Upper lobe of right lung (tissue), 1 donor: ENCODE measurements around the gene GLIS1. TPM values are rescaled to one million over a fixed set of nuclear protein-coding genes. Genes with fewer than 3 reads are reported as not detected.

Experiments used
- ATAC-seq: fragments of 200-7000 bp; cut with Tn5 transposase; one replicate; pipeline ENCODE4 v1.9.1; 2020; ENCODE audit warnings: mild to moderate bottlenecking, moderate library complexity
- DNase-seq: peaks from one replicate; pipeline ENCODE4 v3.0.0-alpha.2; 2020
- H3K27ac ChIP-seq: fragments of 200-600 bp; one replicate; pipeline ENCODE4 v1.8.0; 2022
- H3K27me3 ChIP-seq: fragments of 200-600 bp; one replicate; pipeline ENCODE4 v1.8.0; 2022; ENCODE audit warnings: mild to moderate bottlenecking
- H3K36me3 ChIP-seq: fragments of 200-600 bp; one replicate; pipeline ENCODE4 v1.8.0; 2022
- H3K4me1 ChIP-seq: fragments of 200-600 bp; one replicate; pipeline ENCODE4 v1.8.0; 2022
- H3K4me3 ChIP-seq: fragments of 200-600 bp; one replicate; pipeline ENCODE4 v1.8.0; 2022; ENCODE audit warnings: mild to moderate bottlenecking
- H3K9me3 ChIP-seq: fragments of 200-600 bp; one replicate; pipeline ENCODE4 v1.8.0; 2022
- intact Hi-C: fragments of 100-400 bp; cut with DNase I; formaldehyde crosslinking; loops from one replicate; pipeline ENCODE4 v1.11.0; 2022
- total RNA-seq: library from RNA; stranded (reverse); fragmentation: NEBNext Ultra II Directional; extraction: Animal tissue kit (Norgen Biotek cat#: 25700); gene quantifications from one replicate; pipeline ENCODE4 v1.2.1, GENCODE V29; 2021
- TF ChIP-seq, protein P1 (sequence below): fragments of 200-600 bp; IDR thresholded peaks from one replicate; pipeline ENCODE4 v1.8.0; 2022; ENCODE audit warnings: antibody characterized with exemption
- donor health status: DM: no; HTN: yes; CAD: no; lungs with severe emphysema.

The GLIS1 gene
- total RNA-seq, 1 donor from 2014 or later = 0.14 TPM

DNA sequence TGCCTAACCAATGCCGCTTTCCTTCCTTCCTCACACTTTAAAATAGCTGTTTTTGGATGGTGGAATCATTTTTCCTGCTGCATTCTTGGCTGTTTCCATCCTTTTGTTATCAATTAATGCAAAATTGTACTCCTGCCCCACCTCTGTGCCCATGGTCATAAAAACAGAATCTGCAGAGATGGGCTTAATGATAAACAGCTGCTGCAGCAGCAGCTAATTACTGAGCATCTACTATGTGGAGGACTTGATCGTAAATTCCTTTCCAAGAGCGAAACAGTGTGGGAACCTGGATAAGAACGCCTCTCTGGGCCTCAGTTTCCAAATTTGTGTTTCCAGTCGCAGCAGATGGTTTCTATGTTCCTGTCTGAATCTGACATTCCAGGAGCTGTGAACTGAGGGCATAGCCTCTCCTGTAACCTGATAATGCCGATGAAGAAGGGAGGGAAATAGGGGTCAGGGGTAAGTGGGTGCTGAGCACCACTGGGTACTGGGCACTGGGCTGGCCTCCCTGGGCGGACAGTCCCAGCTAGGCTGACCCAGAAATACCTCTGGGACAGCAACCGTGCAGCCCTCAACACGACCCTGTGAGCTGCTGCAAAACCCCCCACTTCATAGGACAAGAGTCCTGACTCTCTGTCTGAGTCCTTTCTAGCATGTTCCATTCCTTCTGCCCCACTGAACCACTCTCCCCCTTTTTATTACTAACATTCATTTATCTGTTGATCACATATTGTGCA is 158.1 kb downstream of the GLIS1 start:
- intact Hi-C loops = no loop called here
- Histone ChIP-seq H3K4me3 (no peak overlapping the region), H3K4me1 (no peaks in the 10 kb centered on the region), H3K27ac (no peak overlapping the region), H3K36me3 (no peaks in the 10 kb centered on the region), H3K27me3 (no peaks in the 10 kb centered on the region), H3K9me3 (no peaks in the 10 kb centered on the region)
- TF ChIP-seq, protein P1, sequence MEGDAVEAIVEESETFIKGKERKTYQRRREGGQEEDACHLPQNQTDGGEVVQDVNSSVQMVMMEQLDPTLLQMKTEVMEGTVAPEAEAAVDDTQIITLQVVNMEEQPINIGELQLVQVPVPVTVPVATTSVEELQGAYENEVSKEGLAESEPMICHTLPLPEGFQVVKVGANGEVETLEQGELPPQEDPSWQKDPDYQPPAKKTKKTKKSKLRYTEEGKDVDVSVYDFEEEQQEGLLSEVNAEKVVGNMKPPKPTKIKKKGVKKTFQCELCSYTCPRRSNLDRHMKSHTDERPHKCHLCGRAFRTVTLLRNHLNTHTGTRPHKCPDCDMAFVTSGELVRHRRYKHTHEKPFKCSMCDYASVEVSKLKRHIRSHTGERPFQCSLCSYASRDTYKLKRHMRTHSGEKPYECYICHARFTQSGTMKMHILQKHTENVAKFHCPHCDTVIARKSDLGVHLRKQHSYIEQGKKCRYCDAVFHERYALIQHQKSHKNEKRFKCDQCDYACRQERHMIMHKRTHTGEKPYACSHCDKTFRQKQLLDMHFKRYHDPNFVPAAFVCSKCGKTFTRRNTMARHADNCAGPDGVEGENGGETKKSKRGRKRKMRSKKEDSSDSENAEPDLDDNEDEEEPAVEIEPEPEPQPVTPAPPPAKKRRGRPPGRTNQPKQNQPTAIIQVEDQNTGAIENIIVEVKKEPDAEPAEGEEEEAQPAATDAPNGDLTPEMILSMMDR = no peak
- DNase-seq = peak; percentile 30
- no peak for ATAC-seq

DNA sequence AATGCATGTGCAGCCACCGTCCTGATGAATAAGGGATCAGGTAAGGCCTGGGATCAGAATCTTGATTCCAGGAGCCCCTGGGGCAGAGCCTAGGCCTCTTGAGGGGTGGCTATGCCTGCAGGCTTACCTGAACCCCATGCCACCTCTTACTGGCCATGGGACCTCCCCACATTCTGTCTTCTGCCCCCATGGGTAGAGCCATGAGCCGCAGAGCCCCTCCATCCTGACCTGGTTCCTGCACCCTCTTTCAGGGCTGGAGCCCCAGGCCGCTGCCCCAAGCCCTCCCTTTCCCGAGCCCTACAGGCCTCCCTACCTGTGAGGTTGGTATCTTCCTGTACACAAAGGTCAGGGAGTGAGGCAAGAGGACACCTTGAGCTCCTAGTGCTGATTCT is 159.0 kb downstream of the GLIS1 start:
- intact Hi-C loops = no loop called here
- no peak overlapping the region for H3K4me3 ChIP-seq
- no peaks in the 10 kb centered on the region for H3K9me3 ChIP-seq
- TF ChIP-seq, protein P1 = no peak
- H3K27me3 ChIP-seq = no peaks in the 10 kb centered on the region
- H3K4me1 ChIP-seq = no peaks in the 10 kb centered on the region
- H3K36me3 ChIP-seq = no peaks in the 10 kb centered on the region
- ATAC-seq (no peak), DNase-seq (peak; percentile 48)
- H3K27ac ChIP-seq = no peak overlapping the region

DNA sequence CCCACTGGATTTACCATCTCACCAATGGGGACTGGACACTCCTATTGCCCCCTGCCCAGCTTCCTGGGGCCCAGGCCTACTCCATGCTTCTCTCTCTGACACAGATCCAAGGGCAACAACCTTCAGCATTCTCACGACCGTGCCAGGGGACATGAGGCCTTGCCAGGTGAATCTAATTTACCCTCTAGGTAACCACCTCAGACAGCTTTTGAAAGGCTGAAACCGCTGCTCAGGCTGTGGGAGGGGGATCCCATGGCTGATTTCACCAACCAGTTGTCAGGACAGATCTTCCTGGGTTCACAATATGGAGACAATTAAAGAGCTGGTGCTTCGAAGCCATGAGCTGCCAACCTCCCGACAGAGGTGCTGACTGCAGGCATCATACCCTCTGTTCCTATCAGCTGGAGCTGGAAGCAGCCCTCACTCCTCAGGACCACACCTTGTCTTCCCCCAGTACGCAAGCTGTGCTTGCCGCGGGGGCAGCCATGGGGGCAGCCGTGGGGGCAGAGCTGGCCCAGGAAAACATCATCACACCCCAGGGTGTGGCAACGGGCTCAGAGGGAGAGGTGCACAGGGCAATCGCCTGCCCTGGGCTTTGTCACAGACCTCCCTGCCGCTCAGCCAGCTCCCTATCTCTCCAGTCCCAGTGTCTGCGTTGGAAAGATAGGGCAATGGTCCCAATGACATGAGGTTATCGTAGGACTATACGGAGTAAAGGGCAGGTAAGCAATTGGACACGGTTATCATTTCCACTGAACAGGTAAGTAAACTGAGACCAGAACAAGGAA is 159.5 kb downstream of the GLIS1 start:
- no peaks in the 10 kb centered on the region for H3K27me3 ChIP-seq
- DNase-seq = peak; percentile 40
- no peaks in the 10 kb centered on the region for H3K36me3 ChIP-seq
- ATAC-seq = no peak
- no peak overlapping the region for H3K4me3 ChIP-seq
- TF ChIP-seq, protein P1 = no peak
- no peaks in the 10 kb centered on the region for H3K4me1 ChIP-seq
- no peak overlapping the region for H3K27ac ChIP-seq
- intact Hi-C loops = no loop called here
- H3K9me3 ChIP-seq = no peaks in the 10 kb centered on the region

DNA sequence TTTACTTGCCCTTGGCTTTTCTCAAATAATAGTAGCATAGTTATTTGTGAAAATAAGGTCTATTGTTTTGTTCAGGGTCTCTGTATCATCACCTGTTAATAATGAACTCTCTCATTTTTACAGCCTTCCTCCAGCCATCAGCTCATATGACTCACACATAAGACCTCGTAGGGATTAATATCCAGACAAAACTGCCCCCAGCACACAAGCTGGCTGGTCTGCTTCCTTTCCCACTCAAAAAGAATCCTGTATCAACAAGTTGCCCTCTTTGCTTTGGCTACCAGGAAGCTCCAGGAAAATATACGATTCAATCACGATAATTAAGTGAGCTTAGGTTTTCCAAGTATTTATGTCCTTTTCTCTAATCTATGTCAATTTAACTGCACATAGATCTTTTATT is 160.6 kb downstream of the GLIS1 start:
- Histone ChIP-seq H3K36me3 (no peaks in the 10 kb centered on the region), H3K4me1 (no peaks in the 10 kb centered on the region), H3K4me3 (no peak overlapping the region), H3K9me3 (no peaks in the 10 kb centered on the region), H3K27ac (no peak overlapping the region), H3K27me3 (no peaks in the 10 kb centered on the region)
- no peak for ATAC-seq
- intact Hi-C loops = no loop called here
- TF ChIP-seq, protein P1 = no peak
- DNase-seq = no peak

DNA sequence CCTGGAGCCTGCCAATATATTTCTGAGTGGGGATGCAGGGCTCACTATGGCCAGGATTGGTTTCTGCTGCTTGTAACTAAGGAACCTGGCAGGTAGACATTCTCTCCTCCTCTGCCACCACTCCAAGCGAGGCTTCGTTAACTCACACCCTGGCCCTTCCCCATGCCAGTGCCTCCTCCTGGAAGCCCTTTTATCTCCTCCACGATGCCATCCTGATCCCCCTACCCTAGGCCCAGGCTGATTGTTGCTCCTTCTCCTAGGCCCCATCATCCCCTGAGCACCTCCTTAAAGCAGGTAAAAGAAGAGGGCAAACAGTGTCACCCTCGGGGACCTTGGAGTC is 161.2 kb downstream of the GLIS1 start:
- Histone ChIP-seq H3K36me3 (no peaks in the 10 kb centered on the region), H3K4me3 (no peak overlapping the region), H3K4me1 (no peaks in the 10 kb centered on the region), H3K27ac (no peak overlapping the region), H3K9me3 (no peaks in the 10 kb centered on the region), H3K27me3 (no peaks in the 10 kb centered on the region)
- ATAC-seq (no peak), DNase-seq (no peak)
- TF ChIP-seq, protein P1 = no peak
- intact Hi-C loops = no loop called here
